Measurements from ENCODE around the gene TEX264. TPM values are rescaled to one million over a fixed set of nuclear protein-coding genes. Genes with fewer than 3 reads are reported as not detected.

TEX264 gene
- total and polyA plus RNA-seq, 8 donors: 18.7 to 73.0 (median 37.3) TPM

GRCh38 chr3:51679777-51680176 lies 8.7 kb downstream of the TEX264 start:
- H3K27ac ChIP-seq: peak overlapping the region in 1 of 5 donors; percentile 25
- H3K9me3 ChIP-seq: no peaks in the 10 kb centered on the region
- no peak for DNase-seq
- H3K36me3 ChIP-seq: peaks cover 16 to 79% (median 71%) of the 10 kb centered on the region in 4 donors
- TF ChIP-seq EP300 (IDR thresholded peaks at IDR 0.05): no peak
- TF ChIP-seq POLR2A (IDR thresholded peaks at IDR 0.05): no peak
- no peak for TF ChIP-seq POLR2AphosphoS5 (IDR thresholded peaks at IDR 0.05)
- no peak for TF ChIP-seq CTCF (IDR thresholded peaks at IDR 0.05)
- intact Hi-C loops (cut with DNase I; ENCODE audit: low total_unique reads): loop anchor here (5.0 kb wide), 1 partner anchor 177 kb away; the partner anchor contains the start of gene DCAF1
- no peaks in the 10 kb centered on the region for H3K27me3 ChIP-seq
- WGBS, 5 donors: 63 to 86% (median 74%) methylated on average over 7 of the region's 7 CpGs
- peaks cover 15 to 72% (median 39%) of the 10 kb centered on the region in 4 donors for H3K4me1 ChIP-seq
- no peak overlapping the region for H3K4me3 ChIP-seq

GRCh38 chr3:51680196-51680595 lies 9.1 kb downstream of the TEX264 start:
- TF ChIP-seq POLR2AphosphoS5 (IDR thresholded peaks at IDR 0.05) (no peak), POLR2A (IDR thresholded peaks at IDR 0.05) (no peak), EP300 (IDR thresholded peaks at IDR 0.05) (no peak), CTCF (IDR thresholded peaks at IDR 0.05) (no peak)
- DNase-seq: no peak
- Histone ChIP-seq H3K4me3 (no peak overlapping the region), H3K27me3 (no peaks in the 10 kb centered on the region), H3K9me3 (no peaks in the 10 kb centered on the region), H3K36me3 (peaks cover 17 to 79% (median 71%) of the 10 kb centered on the region in 4 donors), H3K4me1 (peaks cover 15 to 68% (median 39%) of the 10 kb centered on the region in 4 donors), H3K27ac (peak overlapping the region in 4 of 5 donors; percentile 17 to 50 (median 28))
- 80 to 90% (median 81%) methylated on average over 1 to 6 of the region's 6 CpGs for WGBS, 5 donors
- intact Hi-C loops (cut with DNase I; ENCODE audit: low total_unique reads): loop anchor here (5.0 kb wide), 1 partner anchor 178 kb away; the partner anchor contains the start of gene DCAF1

- H3K9me3 ChIP-seq: no peaks in the 10 kb centered on the region
- intact Hi-C loops (cut with DNase I; ENCODE audit: low total_unique reads): loop anchor here (5.0 kb wide), 1 partner anchor 178 kb away; the partner anchor contains the start of gene DCAF1
- peak overlapping the region in 4 of 5 donors; percentile 17 to 50 (median 28) for H3K27ac ChIP-seq
- no peak overlapping the region for H3K4me3 ChIP-seq
- WGBS, 5 donors: 66 to 94% (median 86%) methylated on average over 2 of the region's 2 CpGs
- TF ChIP-seq POLR2AphosphoS5 (IDR thresholded peaks at IDR 0.05): no peak
- no peak for TF ChIP-seq CTCF (IDR thresholded peaks at IDR 0.05)
- no peak for TF ChIP-seq EP300 (IDR thresholded peaks at IDR 0.05)
- TF ChIP-seq POLR2A (IDR thresholded peaks at IDR 0.05): no peak
- no peaks in the 10 kb centered on the region for H3K27me3 ChIP-seq
- no peak for DNase-seq
- peaks cover 20 to 79% (median 71%) of the 10 kb centered on the region in 4 donors for H3K36me3 ChIP-seq
- peaks cover 18 to 67% (median 42%) of the 10 kb centered on the region in 4 donors for H3K4me1 ChIP-seq
These were observed 9.7 kb downstream of the TEX264 start for GRCh38 chr3:51680663-51681230.

- DNase-seq: peak; percentile 34 to 38
- 40 to 56% (median 47%) methylated on average over 3 of the region's 3 CpGs for WGBS, 5 donors
- no peak for TF ChIP-seq CTCF (IDR thresholded peaks at IDR 0.05)
- TF ChIP-seq EP300 (IDR thresholded peaks at IDR 0.05): no peak
- no peak for TF ChIP-seq POLR2A (IDR thresholded peaks at IDR 0.05)
- Histone ChIP-seq H3K36me3 (peaks cover 15 to 79% (median 71%) of the 10 kb centered on the region in 4 donors), H3K9me3 (no peaks in the 10 kb centered on the region), H3K27me3 (no peaks in the 10 kb centered on the region), H3K4me1 (peaks cover 18 to 68% (median 47%) of the 10 kb centered on the region in 4 donors), H3K4me3 (no peak overlapping the region), H3K27ac (peak overlapping the region in 3 of 5 donors; percentile 16 to 50 (median 32))
- intact Hi-C loops (cut with DNase I; ENCODE audit: low total_unique reads): loop anchor here (5.0 kb wide), 1 partner anchor 179 kb away; the partner anchor contains the start of gene DCAF1
These were observed 10.4 kb downstream of the TEX264 start for GRCh38 chr3:51681453-51681852.

Measured in stomach (tissue), 9 donors.